Activated CD4-positive, alpha-beta memory T cell treated with anti-CD3 and anti-CD28 coated beads for 36 hours (primary cell): ENCODE data around the gene UBA1. TPM values are rescaled to one million over a fixed set of nuclear protein-coding genes. Genes with fewer than 3 reads are reported as not detected.

Experiments
- CTCF ChIA-PET: fragments of 350-600 bp; sonication (Branson Sonifier 250); formaldehyde crosslinking; loops from one replicate; lab custom pipeline; 2021; ENCODE audit warnings: antibody characterized with exemption, inconsistent platforms; lab: Charles Lee
- POLR2A ChIA-PET: fragments of 350-600 bp; sonication (Branson Sonifier 250); formaldehyde crosslinking; loops from one replicate; lab custom pipeline; 2021; ENCODE audit warnings: antibody characterized with exemption; lab: Charles Lee
- DNase-seq: peaks from one replicate; pipeline ENCODE4 v3.0.0-alpha.2; 2020
- H3K27ac Mint-ChIP-seq: one replicate; pipeline ENCODE4 v1.8.0; 2021; ENCODE audit warnings: mixed read lengths
- H3K27me3 Mint-ChIP-seq: one replicate; pipeline ENCODE4 v1.8.0; 2021; ENCODE audit warnings: mixed read lengths
- H3K36me3 Mint-ChIP-seq: one replicate; pipeline ENCODE4 v1.8.0; 2021; ENCODE audit warnings: mixed read lengths
- H3K4me1 Mint-ChIP-seq: one replicate; pipeline ENCODE4 v1.8.0; 2021; ENCODE audit warnings: low read depth, mixed read lengths
- H3K4me3 Mint-ChIP-seq: one replicate; pipeline ENCODE4 v1.8.0; 2021; ENCODE audit warnings: mild to moderate bottlenecking, mixed read lengths
- H3K9me3 Mint-ChIP-seq: one replicate; pipeline ENCODE4 v1.8.0; 2021; ENCODE audit warnings: mixed read lengths
- intact Hi-C: fragments of 100-400 bp; cut with micrococcal nuclease; formaldehyde crosslinking; loops from one replicate; pipeline ENCODE4 v1.15.1; 2023
- total RNA-seq, 2 experiments: library from RNA; stranded (reverse); gene quantifications; one replicate each; pipeline ENCODE4 v1.2.3, GENCODE V29; 2021

UBA1 gene
- total RNA-seq, 2 experiments from 2014 or later: 266 to 278 TPM

DNA sequence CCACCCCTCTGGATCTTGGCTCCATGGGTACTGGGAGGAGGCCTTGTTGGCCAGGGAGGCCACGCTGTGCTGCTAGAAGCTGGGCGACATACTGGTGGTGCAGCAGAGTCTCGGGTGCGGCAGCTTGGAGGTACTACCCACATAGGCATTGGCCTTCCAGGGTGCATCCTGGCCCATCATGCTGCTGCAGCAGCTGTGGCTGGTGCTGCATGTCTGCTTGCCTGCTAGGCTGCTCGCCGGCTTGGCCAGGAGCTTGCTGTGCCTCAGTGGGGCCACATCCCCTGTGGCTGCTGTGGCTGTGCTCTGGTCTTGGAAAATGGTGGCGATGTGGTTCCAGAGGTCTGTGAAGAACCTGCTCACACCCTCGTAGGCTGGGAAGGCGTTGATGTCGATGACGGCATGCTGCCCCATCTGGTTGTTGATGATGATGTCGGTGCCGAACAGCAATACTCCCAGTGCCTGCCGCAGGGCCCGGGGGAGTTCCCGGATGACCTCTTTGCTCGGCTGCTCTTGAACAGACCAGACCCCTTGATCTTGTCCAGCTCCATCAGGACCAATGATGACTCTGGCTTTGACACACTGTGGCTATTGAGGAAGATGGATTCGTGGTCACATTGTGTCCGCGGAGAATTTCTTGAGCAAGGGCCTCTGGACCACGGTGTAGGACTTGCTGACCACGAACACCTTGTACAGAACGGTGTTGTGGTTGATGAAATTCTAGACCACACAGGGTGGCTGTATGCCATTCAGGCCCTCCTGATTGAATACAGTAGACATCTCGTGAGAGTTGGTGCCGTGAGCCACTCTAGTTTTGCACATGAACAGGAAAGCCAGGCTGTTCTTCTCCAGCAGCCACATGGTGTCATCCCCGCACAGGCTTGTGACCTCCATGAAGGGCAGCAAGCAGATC is 36.8 kb upstream of the UBA1 start:
- DNase-seq: no peak
- ChIA-PET POLR2A (no interaction called here), CTCF (no interaction called here)
- Mint-ChIP-seq H3K4me1 (peaks cover 7% of the 10 kb centered on the region), H3K4me3 (no peak overlapping the region), H3K27me3 (no peaks in the 10 kb centered on the region), H3K36me3 (peaks cover 4% of the 10 kb centered on the region), H3K9me3 (no peaks in the 10 kb centered on the region), H3K27ac (no peak overlapping the region)
- intact Hi-C loops: no loop called here

DNA sequence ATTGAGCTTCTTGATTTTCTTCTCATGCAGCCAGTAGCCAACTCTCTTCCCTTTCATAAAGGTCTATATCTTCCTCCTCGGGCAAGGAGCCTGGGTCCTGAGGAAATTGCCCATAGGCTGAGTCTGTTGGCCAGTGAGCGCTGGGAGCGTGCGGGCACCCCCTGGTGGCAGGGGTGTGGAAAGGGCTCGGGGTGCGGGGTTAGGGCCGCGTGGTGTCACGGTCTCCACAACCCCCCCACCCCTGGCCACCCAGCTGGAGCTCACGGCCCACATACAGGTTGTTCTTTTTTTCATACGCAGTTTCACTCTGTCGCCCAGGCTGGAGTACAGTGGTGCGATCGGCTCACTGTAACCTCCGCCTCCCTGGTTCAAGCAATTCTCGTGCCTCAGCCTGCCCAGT is 35.5 kb upstream of the UBA1 start:
- Mint-ChIP-seq H3K9me3 (no peaks in the 10 kb centered on the region), H3K36me3 (peaks cover 7% of the 10 kb centered on the region), H3K27ac (no peak overlapping the region), H3K27me3 (no peaks in the 10 kb centered on the region), H3K4me3 (no peak overlapping the region), H3K4me1 (peaks cover 5% of the 10 kb centered on the region)
- intact Hi-C loops: no loop called here
- ChIA-PET CTCF (no interaction called here), POLR2A (interaction anchor here (1.4 kb wide), 1 partner anchor 13 kb away, joined by 4 read pairs; the partner anchor contains the start of genes NDUFB11 and RBM10)
- DNase-seq: no peak

DNA sequence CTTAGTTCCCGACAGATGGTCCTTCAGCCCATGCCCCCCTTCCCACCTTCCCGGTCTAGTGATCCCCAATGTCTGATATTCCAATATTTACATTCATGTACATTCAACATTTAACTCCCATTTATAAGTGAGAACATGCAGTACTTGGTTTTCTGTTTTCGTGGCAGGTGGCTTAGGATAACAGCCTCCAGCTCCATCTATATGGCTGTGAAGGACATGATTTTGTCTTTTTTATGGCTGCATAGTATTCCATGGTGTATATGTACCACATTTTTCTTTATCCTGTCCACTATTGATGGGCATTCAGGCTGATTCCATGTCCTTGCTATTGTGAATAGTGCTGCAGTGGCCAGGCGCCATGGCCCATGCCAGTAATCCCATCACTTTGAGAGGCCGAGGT is 34.8 kb upstream of the UBA1 start:
- H3K27ac Mint-ChIP-seq: no peak overlapping the region
- peaks cover 5% of the 10 kb centered on the region for H3K4me1 Mint-ChIP-seq
- DNase-seq: no peak
- H3K9me3 Mint-ChIP-seq: no peaks in the 10 kb centered on the region
- H3K36me3 Mint-ChIP-seq: peaks cover 7% of the 10 kb centered on the region
- intact Hi-C loops: no loop called here
- ChIA-PET POLR2A (interaction anchor here (1.4 kb wide), 1 partner anchor 14 kb away, joined by 4 read pairs; the partner anchor contains the start of genes NDUFB11 and RBM10), CTCF (no interaction called here)
- no peaks in the 10 kb centered on the region for H3K27me3 Mint-ChIP-seq
- no peak overlapping the region for H3K4me3 Mint-ChIP-seq

DNA sequence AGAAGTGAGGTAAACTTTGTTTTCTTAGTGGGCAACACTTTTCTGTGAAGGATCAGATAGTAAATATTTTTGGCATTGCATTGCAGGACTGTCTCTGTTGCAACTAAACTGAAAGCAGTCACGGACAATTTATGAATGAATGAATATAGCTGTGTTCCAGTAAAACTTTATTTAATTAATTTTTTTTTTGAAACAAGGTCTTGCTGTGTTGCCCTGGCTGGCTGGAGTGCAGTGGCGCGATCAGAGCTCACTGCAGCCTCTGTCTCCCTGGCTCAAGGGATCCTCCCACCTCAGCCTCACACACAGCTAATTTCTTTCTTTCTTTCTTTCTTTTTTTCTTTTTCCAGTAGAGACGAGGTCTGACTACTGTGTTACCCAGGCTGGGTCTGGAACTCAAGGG is 32.8 kb upstream of the UBA1 start:
- Mint-ChIP-seq H3K36me3 (peaks cover 11% of the 10 kb centered on the region), H3K9me3 (no peaks in the 10 kb centered on the region), H3K27ac (no peak overlapping the region), H3K4me1 (peaks cover 5% of the 10 kb centered on the region), H3K27me3 (no peaks in the 10 kb centered on the region), H3K4me3 (no peak overlapping the region)
- intact Hi-C loops: no loop called here
- POLR2A ChIA-PET: no interaction called here
- CTCF ChIA-PET: no interaction called here
- no peak for DNase-seq

DNA sequence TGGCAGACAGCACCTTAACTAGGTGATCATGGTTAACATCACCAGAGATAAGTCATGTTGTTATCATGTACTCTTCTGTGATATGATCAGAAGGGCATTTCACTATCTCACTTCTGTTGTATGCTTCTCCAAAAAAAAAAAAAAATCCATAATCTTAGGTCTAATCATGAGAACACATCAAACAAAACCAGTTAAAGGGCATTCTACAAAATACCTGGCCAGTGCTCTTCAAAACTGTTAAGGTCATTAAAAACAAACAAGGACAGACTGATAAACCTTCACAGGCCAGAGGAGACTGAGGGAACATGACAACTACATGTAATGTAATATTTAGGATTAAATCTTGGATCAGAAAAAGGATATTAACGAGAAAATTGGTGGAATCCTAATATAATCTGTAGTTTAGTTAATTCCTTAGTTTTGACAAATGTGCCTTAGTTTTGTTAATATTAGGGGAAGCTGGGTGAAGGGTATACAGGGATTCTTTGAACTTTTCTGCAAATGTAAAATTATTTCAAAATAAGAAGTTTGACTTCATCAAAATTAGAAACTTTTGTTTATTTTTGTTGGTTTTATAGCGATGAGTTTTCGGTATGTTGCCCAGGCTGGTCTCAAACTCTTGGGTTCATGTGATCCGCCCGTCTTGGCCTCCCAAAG is 30.6 kb upstream of the UBA1 start:
- Mint-ChIP-seq H3K9me3 (no peaks in the 10 kb centered on the region), H3K27me3 (no peaks in the 10 kb centered on the region), H3K36me3 (peaks cover 7% of the 10 kb centered on the region), H3K4me1 (peaks cover 5% of the 10 kb centered on the region), H3K4me3 (no peak overlapping the region), H3K27ac (no peak overlapping the region)
- intact Hi-C loops: no loop called here
- CTCF ChIA-PET: no interaction called here
- no peak for DNase-seq
- POLR2A ChIA-PET: no interaction called here

DNA sequence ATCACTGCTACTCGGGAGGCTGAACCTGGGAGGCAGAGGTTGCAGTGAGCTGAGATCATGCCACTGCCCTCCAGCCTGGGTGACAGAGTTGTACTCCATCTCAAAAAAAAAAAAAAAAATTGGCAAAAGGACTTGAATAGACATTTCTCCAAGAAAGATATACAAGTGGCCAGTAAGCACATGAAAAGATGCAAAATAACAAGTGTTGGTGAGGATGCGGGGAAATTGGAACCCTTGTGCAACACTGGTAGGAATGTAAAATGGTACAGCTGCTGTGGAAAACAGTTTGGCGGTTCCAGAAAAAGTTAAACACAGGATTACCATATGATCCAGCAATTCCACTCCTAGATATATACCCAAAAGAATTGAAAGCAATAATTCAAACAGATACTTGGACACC is 29.2 kb upstream of the UBA1 start:
- no peak overlapping the region for H3K4me3 Mint-ChIP-seq
- POLR2A ChIA-PET: no interaction called here
- no peaks in the 10 kb centered on the region for H3K9me3 Mint-ChIP-seq
- intact Hi-C loops: no loop called here
- CTCF ChIA-PET: no interaction called here
- H3K36me3 Mint-ChIP-seq: peaks cover 10% of the 10 kb centered on the region
- H3K4me1 Mint-ChIP-seq: peaks cover 8% of the 10 kb centered on the region
- H3K27me3 Mint-ChIP-seq: no peaks in the 10 kb centered on the region
- no peak overlapping the region for H3K27ac Mint-ChIP-seq
- no peak for DNase-seq

DNA sequence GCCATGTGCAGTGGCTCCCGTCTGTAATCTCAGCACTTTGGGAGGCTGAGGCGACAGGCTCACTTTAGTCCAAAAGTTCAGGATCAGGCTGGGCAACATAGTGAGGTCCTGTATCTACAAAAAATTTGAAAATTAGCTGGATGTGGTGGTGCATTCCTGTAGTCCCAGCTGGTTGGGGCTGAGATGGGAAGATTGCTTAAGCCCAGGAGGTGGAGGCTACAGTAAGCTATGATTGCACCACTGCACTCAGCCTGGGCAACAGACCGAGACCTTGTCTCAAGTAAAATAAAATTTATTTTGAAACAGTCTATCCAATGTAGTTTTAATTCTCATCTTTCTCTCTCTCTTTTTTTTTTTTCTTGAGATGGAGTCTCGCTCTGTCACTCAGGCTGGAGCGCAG is 27.5 kb upstream of the UBA1 start:
- peaks cover 4% of the 10 kb centered on the region for H3K4me1 Mint-ChIP-seq
- no peaks in the 10 kb centered on the region for H3K9me3 Mint-ChIP-seq
- intact Hi-C loops: no loop called here
- peaks cover 10% of the 10 kb centered on the region for H3K36me3 Mint-ChIP-seq
- ChIA-PET POLR2A (no interaction called here), CTCF (no interaction called here)
- no peak for DNase-seq
- H3K4me3 Mint-ChIP-seq: no peak overlapping the region
- no peaks in the 10 kb centered on the region for H3K27me3 Mint-ChIP-seq
- no peak overlapping the region for H3K27ac Mint-ChIP-seq

DNA sequence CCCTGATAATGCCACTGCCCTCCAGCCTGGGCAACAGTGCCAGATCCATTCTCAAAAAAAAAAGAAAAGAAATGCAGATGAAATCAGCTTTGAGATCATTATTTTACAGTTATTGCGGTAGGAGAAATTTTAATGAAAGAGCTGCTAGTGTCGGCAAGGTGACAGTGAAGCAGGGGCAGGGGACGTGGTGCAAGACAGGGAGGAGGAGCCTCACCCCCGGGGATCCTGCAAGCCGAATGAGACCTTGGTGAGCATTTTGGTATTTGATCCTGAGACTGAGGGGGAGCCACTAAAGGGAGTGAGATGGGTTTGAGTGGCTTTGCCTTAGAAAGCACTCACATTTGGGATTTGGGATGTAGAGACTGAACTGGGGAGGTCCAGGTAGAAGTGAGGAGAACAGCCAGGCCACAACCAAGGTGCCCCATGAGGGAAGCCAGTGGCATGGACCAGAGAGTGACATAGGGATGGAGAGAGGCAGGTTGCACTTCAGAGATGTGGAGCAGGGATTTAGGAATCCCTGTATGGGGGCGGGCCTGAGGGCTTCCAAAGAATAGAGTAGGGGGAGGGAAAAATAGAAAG is 25.0 kb upstream of the UBA1 start:
- Mint-ChIP-seq H3K27me3 (no peaks in the 10 kb centered on the region), H3K9me3 (no peaks in the 10 kb centered on the region), H3K36me3 (peaks cover 9% of the 10 kb centered on the region), H3K4me3 (no peak overlapping the region), H3K27ac (no peak overlapping the region), H3K4me1 (peaks cover 4% of the 10 kb centered on the region)
- POLR2A ChIA-PET: no interaction called here
- intact Hi-C loops: no loop called here
- CTCF ChIA-PET: no interaction called here
- no peak for DNase-seq

DNA sequence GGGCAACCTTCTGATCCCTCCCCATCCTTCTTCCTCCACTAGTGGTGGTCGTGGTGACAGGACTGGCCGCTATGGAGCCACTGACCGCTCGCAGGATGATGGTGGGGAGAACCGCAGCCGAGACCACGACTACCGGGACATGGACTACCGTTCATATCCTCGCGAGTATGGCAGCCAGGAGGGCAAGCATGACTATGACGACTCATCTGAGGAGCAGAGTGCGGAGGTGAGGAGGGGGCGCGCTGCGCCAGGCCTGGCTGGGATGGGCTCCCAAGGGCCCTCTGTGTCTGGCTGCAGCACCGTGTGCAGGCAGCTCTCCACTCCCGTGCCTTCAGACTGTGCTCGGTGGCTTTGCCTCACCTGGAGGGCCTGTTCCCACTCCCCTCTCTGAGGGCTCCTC is 24.4 kb upstream of the UBA1 start:
- H3K27me3 Mint-ChIP-seq: no peaks in the 10 kb centered on the region
- CTCF ChIA-PET: no interaction called here
- intact Hi-C loops: no loop called here
- DNase-seq: no peak
- no peaks in the 10 kb centered on the region for H3K9me3 Mint-ChIP-seq
- no peak overlapping the region for H3K27ac Mint-ChIP-seq
- no peak overlapping the region for H3K4me3 Mint-ChIP-seq
- peaks cover 4% of the 10 kb centered on the region for H3K4me1 Mint-ChIP-seq
- peaks cover 9% of the 10 kb centered on the region for H3K36me3 Mint-ChIP-seq
- POLR2A ChIA-PET: no interaction called here

DNA sequence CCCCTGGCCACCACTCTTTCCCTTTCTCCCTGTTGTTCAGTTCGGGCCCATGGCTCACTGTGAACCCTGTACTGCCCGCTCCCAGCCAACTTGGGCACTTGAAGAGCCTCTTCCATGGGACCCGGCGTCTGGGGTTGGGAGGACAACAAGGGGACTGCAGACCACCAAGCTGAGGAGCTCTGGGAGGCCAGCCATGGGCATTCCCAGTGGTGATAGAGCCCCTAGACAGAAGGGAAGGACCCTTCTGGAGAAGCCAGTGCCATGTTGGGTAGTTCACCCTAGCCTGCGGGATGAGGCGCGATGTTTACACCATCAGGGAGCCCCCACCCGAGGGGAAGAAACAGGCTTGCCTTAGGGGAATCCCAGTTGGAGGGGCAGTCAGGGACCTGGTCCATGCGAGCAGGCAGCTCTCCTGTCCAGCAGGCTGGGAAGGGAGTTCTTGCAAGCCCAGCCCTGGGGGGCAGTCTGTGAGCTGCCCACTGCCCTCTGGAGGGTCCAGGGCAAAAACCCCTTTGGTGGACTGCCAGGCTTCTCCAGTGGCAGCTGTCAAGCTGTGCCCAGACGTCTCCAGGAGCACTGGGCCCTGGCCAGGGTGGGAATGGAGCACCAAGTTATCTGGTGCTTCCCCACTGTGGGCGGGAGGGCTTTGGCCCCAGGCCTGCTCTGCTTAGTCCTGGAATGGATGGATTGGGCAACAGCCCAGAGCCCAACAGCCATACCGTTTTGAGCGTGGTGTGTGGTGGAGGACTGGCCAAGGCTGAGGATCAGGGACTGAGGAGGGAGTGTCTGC is 23.7 kb upstream of the UBA1 start:
- Mint-ChIP-seq H3K4me3 (no peak overlapping the region), H3K27me3 (no peaks in the 10 kb centered on the region), H3K27ac (no peak overlapping the region), H3K9me3 (no peaks in the 10 kb centered on the region), H3K4me1 (peaks cover 4% of the 10 kb centered on the region), H3K36me3 (peaks cover 5% of the 10 kb centered on the region)
- ChIA-PET CTCF (no interaction called here), POLR2A (no interaction called here)
- intact Hi-C loops: no loop called here
- DNase-seq: no peak

DNA sequence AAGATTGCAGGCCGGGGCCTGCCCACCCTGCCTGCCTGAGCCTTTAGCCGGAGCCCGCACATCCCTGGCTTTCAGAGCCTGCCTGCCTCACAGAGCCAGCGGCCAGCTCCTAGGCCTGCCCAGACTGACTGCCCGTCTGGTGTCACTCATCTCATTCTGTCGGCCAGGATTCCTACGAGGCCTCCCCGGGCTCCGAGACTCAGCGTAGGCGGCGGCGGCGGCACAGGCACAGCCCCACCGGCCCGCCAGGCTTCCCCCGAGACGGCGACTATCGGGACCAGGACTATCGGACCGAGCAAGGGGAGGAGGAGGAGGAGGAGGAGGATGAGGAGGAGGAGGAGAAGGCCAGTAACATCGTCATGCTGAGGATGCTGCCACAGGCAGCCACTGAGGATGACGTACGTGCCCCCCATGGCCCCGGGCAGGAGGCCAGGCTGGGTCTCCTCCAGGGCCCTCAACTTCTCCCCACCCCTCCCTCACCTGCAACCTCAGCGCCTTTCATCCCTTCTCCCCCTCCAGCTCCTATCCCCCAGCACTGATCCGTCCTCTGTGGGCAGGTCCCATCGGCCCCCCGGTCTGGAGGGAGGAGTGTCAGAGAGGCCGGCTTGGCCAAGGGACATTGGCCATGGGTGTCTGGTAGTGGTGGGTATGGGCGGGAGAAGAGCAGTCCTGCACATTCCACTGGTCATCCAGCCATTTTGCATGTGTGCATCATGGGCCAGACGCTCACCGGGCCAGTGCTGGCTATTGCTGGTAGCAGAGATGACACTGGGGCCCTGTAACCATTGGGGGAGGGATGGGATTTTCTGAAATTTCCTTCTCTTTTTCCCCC is 22.6 kb upstream of the UBA1 start:
- intact Hi-C loops: no loop called here
- H3K4me1 Mint-ChIP-seq: peaks cover 4% of the 10 kb centered on the region
- peaks cover 7% of the 10 kb centered on the region for H3K36me3 Mint-ChIP-seq
- H3K27me3 Mint-ChIP-seq: no peaks in the 10 kb centered on the region
- no peak overlapping the region for H3K27ac Mint-ChIP-seq
- H3K4me3 Mint-ChIP-seq: no peak overlapping the region
- ChIA-PET CTCF (no interaction called here), POLR2A (no interaction called here)
- no peaks in the 10 kb centered on the region for H3K9me3 Mint-ChIP-seq
- DNase-seq: no peak
